C4-2B (cell line): ENCODE data around the gene RPUSD1.

Source experiments
- H3K27ac ChIP-seq: fragments of 450-650 bp; 2 replicates; pipeline ENCODE4 v1.5.1; 2017
- ZFX ChIP-seq: fragments of 450-650 bp; IDR thresholded peaks from 2 replicates; pipeline ENCODE4 v1.6.1; 2017
- TF ChIP-seq, protein P1 (sequence below): fragments of 450-650 bp; conservative IDR thresholded peaks from 2 replicates; pipeline ENCODE4 v1.5.1; 2017; ENCODE audit warnings: mild to moderate bottlenecking

The RPUSD1 gene

GRCh38 chr16:801584-802363, 13.6 kb upstream of the RPUSD1 start:
- TF ChIP-seq, protein P1, sequence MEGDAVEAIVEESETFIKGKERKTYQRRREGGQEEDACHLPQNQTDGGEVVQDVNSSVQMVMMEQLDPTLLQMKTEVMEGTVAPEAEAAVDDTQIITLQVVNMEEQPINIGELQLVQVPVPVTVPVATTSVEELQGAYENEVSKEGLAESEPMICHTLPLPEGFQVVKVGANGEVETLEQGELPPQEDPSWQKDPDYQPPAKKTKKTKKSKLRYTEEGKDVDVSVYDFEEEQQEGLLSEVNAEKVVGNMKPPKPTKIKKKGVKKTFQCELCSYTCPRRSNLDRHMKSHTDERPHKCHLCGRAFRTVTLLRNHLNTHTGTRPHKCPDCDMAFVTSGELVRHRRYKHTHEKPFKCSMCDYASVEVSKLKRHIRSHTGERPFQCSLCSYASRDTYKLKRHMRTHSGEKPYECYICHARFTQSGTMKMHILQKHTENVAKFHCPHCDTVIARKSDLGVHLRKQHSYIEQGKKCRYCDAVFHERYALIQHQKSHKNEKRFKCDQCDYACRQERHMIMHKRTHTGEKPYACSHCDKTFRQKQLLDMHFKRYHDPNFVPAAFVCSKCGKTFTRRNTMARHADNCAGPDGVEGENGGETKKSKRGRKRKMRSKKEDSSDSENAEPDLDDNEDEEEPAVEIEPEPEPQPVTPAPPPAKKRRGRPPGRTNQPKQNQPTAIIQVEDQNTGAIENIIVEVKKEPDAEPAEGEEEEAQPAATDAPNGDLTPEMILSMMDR: no peak
- no peak for TF ChIP-seq ZFX
- H3K27ac ChIP-seq: no peak overlapping the region

GRCh38 chr16:800834-801511, 12.8 kb upstream of the RPUSD1 start:
- TF ChIP-seq ZFX: no peak
- TF ChIP-seq, protein P1: no peak
- H3K27ac ChIP-seq: no peak overlapping the region; the same call in 1 of the 2 replicates

DNA sequence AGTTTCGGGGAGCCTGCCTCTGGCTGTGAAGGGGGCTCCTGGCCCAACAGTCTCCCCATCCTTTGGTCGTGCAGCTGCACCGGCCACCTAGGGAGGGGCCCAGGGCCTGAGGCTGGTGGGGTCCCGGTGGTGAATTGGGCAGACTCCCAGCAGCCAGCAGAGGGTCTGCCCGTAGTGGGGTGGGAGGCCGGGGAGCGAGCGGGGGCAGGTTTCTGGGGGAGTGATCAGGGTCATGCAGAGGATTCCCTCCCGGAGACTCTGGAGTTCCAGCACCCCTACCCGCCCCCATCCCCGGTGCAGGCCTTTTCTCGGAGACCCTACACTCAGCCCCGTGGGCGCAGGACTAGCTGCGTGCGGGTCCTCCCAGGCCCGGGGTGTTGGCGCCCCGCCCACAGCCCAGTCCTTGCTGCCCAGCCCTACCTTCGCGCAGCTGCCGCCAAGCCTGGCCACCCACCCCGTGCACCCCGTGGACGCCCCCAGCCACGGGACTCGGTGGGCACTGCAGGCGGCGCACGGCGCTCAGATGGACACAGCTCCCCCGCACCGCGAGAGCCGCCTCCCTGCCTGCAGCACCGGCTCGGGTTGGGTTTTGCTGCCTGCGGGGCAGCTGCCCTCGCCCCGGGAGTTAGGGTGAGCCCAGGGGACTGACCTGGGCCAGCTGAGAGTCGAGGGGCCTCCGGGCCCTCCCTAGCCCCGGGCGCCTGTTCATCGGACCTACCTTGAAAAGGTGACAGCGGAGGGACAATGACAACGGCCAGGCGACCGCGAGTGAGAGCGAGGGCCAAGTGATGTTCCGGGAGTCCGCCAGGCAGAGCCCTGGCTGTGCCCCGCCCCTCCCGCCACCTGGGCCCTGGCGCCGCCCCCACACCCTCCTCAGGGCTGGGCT, 12.0 kb upstream of the RPUSD1 start, which contains the start of gene GNG13:
Gene GNG13, minus strand, starts transcription at position 787 of the 886 bp plus-strand sequence. CDS start 1,657 bp downstream, outside the sequence.
- no peak for TF ChIP-seq ZFX
- TF ChIP-seq, protein P1: no peak
- no peak within 1 kb of the TSS; the same call in 1 of the 2 replicates for H3K27ac ChIP-seq

- no peak for TF ChIP-seq ZFX
- TF ChIP-seq, protein P1: no peak
- H3K27ac ChIP-seq: no peak overlapping the region
These were observed 11.1 kb upstream of the RPUSD1 start for GRCh38 chr16:799111-799947.

GRCh38 chr16:798666-799065, 10.5 kb upstream of the RPUSD1 start:
- no peak overlapping the region for H3K27ac ChIP-seq
- TF ChIP-seq ZFX: no peak
- TF ChIP-seq, protein P1: no peak

GRCh38 chr16:797686-798085, 9.5 kb upstream of the RPUSD1 start:
- TF ChIP-seq, protein P1: no peak
- TF ChIP-seq ZFX: no peak
- H3K27ac ChIP-seq: no peak overlapping the region
